ENCODE results near the gene VSTM2B.

GRCh38 chr19:29547361-29547960 is 21.7 kb downstream of the VSTM2B start:
- TF ChIP-seq CTCF (IDR thresholded peaks at IDR 0.05 in 8 of 11, conservative IDR thresholded peaks at IDR 0.05 in 3 of 11): no peak
- no peak for TF ChIP-seq POLR2AphosphoS5 (IDR thresholded peaks at IDR 0.05)

Data from spleen (tissue), 7 donors.